B cell (primary cell): Measurements from ENCODE around the gene GAB4.

Experiments used
- EZH2 ChIP-seq: IDR thresholded peaks from 2 replicates; pipeline ENCODE4 v1.6.1; 2012; ENCODE audit warnings: borderline replicate concordance, low read depth, mild to moderate bottlenecking, moderate library complexity, low read length; ENCODE audit not compliant: insufficient read depth, poor library complexity, severe bottlenecking
- TF ChIP-seq, protein P1 (sequence below): fragments of 200-600 bp; IDR thresholded peaks from one replicate; pipeline ENCODE4 v1.8.0; 2022; ENCODE audit warnings: antibody characterized with exemption, mild to moderate bottlenecking

DNA sequence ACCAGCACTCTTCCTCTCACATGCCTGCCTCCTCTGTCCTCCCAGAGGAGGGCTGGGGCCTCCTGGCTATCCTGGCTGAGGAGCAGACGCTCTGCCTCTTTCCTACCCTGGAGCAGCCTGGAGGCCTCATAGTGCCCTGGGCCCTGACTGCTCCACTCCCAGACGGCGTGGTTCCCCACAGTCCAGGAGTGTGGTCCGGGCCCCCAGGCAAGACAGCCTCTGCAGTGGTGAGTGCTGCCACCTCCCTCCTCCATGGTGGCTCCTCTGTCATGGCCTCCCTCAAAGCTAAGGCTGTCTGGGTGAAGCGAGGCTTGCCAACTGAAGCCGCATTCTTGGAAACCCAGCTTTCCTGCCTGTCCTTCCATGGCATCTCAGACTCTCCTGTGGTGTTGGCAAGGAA, 19.8 kb downstream of the GAB4 start:
- TF ChIP-seq, protein P1, sequence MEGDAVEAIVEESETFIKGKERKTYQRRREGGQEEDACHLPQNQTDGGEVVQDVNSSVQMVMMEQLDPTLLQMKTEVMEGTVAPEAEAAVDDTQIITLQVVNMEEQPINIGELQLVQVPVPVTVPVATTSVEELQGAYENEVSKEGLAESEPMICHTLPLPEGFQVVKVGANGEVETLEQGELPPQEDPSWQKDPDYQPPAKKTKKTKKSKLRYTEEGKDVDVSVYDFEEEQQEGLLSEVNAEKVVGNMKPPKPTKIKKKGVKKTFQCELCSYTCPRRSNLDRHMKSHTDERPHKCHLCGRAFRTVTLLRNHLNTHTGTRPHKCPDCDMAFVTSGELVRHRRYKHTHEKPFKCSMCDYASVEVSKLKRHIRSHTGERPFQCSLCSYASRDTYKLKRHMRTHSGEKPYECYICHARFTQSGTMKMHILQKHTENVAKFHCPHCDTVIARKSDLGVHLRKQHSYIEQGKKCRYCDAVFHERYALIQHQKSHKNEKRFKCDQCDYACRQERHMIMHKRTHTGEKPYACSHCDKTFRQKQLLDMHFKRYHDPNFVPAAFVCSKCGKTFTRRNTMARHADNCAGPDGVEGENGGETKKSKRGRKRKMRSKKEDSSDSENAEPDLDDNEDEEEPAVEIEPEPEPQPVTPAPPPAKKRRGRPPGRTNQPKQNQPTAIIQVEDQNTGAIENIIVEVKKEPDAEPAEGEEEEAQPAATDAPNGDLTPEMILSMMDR, result no peak
- no peak for TF ChIP-seq EZH2
